ENCODE measurements around the gene TNNT3.

Gene TNNT3

DNA sequence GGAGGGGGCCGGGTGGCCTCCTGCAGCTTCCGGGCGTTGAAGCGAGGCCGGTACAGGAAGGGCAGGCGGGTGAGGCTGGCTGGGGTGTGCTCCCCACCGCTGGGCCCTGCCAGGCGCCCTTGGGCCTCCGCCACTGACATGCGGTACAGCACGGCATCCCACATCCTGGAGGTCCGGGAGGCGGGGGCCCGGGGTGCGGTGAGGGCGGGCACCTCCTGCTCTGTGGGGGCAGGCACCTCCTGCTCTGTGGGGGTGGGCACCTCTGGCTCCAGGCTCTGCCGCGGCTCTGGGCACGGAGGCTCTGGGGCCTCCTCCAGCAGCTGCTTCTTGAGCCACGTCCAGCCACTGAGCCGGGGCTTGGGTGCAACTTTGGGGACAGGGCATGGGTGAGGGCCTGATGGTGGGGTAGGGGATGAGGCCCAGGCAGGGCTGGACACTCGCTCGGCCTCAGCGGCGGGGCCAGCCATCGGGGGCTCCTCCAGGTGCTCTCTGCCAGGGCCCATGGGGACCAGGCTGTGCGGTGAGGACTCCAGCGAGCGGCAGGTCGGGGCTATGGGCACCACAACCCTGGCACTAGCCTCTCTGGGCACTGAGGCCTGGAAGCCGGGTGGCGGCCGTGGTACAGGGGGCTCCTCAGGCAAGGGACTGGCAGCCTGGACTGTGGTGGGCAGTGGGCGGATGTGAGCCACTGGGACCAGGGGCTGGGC, 30.1 kb upstream of the TNNT3 start:
- ATAC-seq (ENCODE audit: insufficient read depth, low read depth) (peak; percentile 96), DNase-seq (peak; percentile 95)
- peaks cover 7% of the 10 kb centered on the region; the same call in 1 of the 2 replicates for H3K79me2 ChIP-seq (ENCODE audit: insufficient read depth, low read length)
- no peaks in the 10 kb centered on the region for H3K27me3 ChIP-seq (ENCODE audit: insufficient read depth, low read length, poor library complexity)
- H3K27ac ChIP-seq (ENCODE audit: low read length): peak overlapping the region; percentile 90
- peak overlapping the region; percentile 83 for H3K4me2 ChIP-seq (ENCODE audit: insufficient read depth, low read length)
- H2AFZ ChIP-seq (ENCODE audit: low read depth, low read length): peak overlapping the region; percentile 59; the same call in 1 of the 2 replicates
- H3K4me1 ChIP-seq (ENCODE audit: insufficient read depth, low read length): peaks cover 41% of the 10 kb centered on the region
- H3K4me3 ChIP-seq (ENCODE audit: low read depth in 1 of 2, low read length in 2 of 2): peak overlapping the region; percentile 3 to 59; a peak in 3 of 4 replicates
- H3K9ac ChIP-seq (ENCODE audit: low read depth, low read length): peak overlapping the region; percentile 69
- H3K36me3 ChIP-seq (ENCODE audit: insufficient read depth, low read length): no peaks in the 10 kb centered on the region; the same call in 1 of the 2 replicates
- H4K20me1 ChIP-seq (ENCODE audit: insufficient read depth, low read length): no peaks in the 10 kb centered on the region
- no peak for TF ChIP-seq EZH2 (IDR thresholded peaks at IDR 0.05; ENCODE audit: borderline replicate concordance, low read depth, low read length, severe bottlenecking)
- TF ChIP-seq, protein P1, sequence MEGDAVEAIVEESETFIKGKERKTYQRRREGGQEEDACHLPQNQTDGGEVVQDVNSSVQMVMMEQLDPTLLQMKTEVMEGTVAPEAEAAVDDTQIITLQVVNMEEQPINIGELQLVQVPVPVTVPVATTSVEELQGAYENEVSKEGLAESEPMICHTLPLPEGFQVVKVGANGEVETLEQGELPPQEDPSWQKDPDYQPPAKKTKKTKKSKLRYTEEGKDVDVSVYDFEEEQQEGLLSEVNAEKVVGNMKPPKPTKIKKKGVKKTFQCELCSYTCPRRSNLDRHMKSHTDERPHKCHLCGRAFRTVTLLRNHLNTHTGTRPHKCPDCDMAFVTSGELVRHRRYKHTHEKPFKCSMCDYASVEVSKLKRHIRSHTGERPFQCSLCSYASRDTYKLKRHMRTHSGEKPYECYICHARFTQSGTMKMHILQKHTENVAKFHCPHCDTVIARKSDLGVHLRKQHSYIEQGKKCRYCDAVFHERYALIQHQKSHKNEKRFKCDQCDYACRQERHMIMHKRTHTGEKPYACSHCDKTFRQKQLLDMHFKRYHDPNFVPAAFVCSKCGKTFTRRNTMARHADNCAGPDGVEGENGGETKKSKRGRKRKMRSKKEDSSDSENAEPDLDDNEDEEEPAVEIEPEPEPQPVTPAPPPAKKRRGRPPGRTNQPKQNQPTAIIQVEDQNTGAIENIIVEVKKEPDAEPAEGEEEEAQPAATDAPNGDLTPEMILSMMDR (IDR thresholded peaks at IDR 0.05; ENCODE audit: borderline replicate concordance, extremely low read depth, low read length, poor library complexity, severe bottlenecking): no peak
- no peaks in the 10 kb centered on the region for H3K9me3 ChIP-seq (ENCODE audit: insufficient read depth, low read length, severe bottlenecking)

DNA sequence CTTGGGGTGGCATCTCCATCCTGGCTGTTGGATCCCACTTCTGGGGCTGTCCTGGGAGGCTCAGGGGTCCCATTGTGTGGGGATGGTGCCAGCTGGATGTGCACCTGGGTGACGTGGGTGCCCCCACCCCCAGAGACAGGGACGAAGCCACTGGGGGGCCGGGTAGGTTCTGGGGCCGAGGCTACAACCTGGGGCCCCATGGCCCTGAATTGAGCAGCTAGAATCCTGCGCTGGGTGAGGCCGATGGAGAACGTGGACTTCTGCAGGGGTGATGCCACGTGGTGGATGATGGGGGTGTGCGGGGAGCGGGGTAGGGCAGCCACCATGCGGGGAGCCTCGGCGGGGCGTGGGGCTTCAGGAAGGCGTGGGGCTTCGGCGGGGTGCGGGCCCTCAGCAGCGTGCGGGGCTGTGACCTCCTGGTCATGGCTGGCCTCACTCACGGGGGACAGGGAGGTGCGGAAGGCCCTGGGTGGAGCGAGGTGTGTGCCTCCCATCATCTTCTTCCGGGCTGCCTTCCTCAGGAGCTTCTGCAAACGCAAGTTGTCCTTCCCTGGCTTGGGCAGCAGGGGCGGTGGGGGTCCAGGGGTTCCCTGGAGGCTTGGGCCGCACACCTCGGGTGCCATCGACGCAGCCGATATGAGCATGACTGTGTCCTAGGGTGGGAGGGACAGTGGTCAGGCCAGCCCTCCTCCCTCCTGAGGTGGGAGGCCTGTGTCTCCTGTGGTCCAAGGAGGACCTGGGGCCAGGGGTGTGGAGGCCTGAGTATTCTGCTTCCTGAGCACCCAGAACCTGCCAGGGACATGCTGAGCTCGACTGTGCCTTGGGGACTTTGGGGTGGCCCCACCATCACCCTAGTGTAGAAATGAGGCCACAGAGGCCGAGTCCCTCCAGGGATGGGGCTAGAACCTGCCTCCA, 29.3 kb upstream of the TNNT3 start:
- peak overlapping the region; percentile 69 for H3K9ac ChIP-seq (ENCODE audit: low read depth, low read length)
- peak overlapping the region; percentile 3 to 59; a peak in 3 of 4 replicates for H3K4me3 ChIP-seq (ENCODE audit: low read depth in 1 of 2, low read length in 2 of 2)
- no peaks in the 10 kb centered on the region for H4K20me1 ChIP-seq (ENCODE audit: insufficient read depth, low read length)
- no peak overlapping the region for H2AFZ ChIP-seq (ENCODE audit: low read depth, low read length)
- peak overlapping the region; percentile 83 for H3K4me2 ChIP-seq (ENCODE audit: insufficient read depth, low read length)
- H3K9me3 ChIP-seq (ENCODE audit: insufficient read depth, low read length, severe bottlenecking): no peaks in the 10 kb centered on the region
- peak overlapping the region; percentile 90 for H3K27ac ChIP-seq (ENCODE audit: low read length)
- H3K36me3 ChIP-seq (ENCODE audit: insufficient read depth, low read length): no peaks in the 10 kb centered on the region; the same call in 1 of the 2 replicates
- TF ChIP-seq, protein P1 (IDR thresholded peaks at IDR 0.05; ENCODE audit: borderline replicate concordance, extremely low read depth, low read length, poor library complexity, severe bottlenecking): no peak
- no peak for TF ChIP-seq EZH2 (IDR thresholded peaks at IDR 0.05; ENCODE audit: borderline replicate concordance, low read depth, low read length, severe bottlenecking)
- H3K4me1 ChIP-seq (ENCODE audit: insufficient read depth, low read length): peaks cover 41% of the 10 kb centered on the region
- peaks cover 7% of the 10 kb centered on the region; the same call in 1 of the 2 replicates for H3K79me2 ChIP-seq (ENCODE audit: insufficient read depth, low read length)
- ATAC-seq (ENCODE audit: insufficient read depth, low read depth) (no peak), DNase-seq (no peak)
- no peaks in the 10 kb centered on the region for H3K27me3 ChIP-seq (ENCODE audit: insufficient read depth, low read length, poor library complexity)

DNA sequence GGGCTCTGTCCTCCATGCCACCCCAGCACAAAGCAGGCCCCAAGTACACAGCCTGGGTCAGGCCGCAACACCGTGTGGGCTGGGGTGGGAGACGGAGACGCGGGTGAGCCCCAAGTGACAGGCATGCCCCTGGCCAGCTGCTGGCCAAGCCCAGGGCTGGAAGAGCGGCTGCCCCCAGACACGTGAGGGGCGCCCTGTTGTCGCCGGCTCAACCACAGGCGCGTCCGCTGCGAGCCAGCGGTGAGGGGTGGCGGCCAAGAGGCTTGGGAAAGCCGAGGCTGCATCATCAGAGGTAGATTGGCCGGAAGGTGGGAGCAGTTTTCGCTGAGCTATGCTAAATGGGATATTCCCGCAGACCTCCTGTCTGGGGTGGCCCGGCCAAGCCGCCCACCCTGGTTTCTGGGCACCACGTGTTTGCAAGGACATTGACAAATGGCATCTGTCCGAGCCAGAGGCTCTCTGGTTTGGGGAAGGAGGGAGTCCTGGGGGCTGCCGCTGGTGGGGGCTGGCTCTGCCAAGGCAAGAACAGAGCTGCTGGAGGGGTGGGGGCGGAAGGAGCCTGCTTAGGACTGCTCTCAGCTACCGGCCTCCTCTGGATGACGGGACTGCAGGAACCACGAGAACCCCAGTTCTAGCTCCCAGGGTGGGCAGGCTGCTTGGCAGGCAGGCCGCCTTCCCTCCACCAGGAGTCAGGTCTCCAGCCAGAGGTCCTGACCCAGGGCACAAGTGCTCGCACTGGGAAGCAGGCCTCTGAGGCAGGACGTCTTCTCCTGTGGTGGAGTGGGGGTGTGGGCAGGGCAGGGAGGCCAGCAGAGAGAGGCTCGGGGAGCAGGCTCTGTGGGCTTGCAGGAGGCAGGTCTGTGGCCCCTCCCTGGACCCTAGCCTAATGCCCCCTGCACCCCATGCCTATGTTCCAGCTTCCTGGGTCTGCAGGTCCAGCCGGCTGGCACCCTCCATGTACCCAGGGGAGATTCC, 28.4 kb upstream of the TNNT3 start:
- no peak for TF ChIP-seq EZH2 (IDR thresholded peaks at IDR 0.05; ENCODE audit: borderline replicate concordance, low read depth, low read length, severe bottlenecking)
- TF ChIP-seq, protein P1 (IDR thresholded peaks at IDR 0.05; ENCODE audit: borderline replicate concordance, extremely low read depth, low read length, poor library complexity, severe bottlenecking): no peak
- no peak for ATAC-seq (ENCODE audit: insufficient read depth, low read depth)
- no peak for DNase-seq
- H3K9ac ChIP-seq (ENCODE audit: low read depth, low read length): peak overlapping the region; percentile 69
- H3K27me3 ChIP-seq (ENCODE audit: insufficient read depth, low read length, poor library complexity): no peaks in the 10 kb centered on the region
- H3K27ac ChIP-seq (ENCODE audit: low read length): peak overlapping the region; percentile 90; the same call in 1 of the 2 replicates
- no peak overlapping the region for H2AFZ ChIP-seq (ENCODE audit: low read depth, low read length)
- H3K4me2 ChIP-seq (ENCODE audit: insufficient read depth, low read length): peak overlapping the region; percentile 83
- no peaks in the 10 kb centered on the region; the same call in 1 of the 2 replicates for H3K36me3 ChIP-seq (ENCODE audit: insufficient read depth, low read length)
- H3K79me2 ChIP-seq (ENCODE audit: insufficient read depth, low read length): peaks cover 7% of the 10 kb centered on the region; the same call in 1 of the 2 replicates
- H3K4me1 ChIP-seq (ENCODE audit: insufficient read depth, low read length): peaks cover 41% of the 10 kb centered on the region
- H4K20me1 ChIP-seq (ENCODE audit: insufficient read depth, low read length): no peaks in the 10 kb centered on the region
- peak overlapping the region in 1 of 2 experiments; percentile 59; a peak in 1 of 4 replicates for H3K4me3 ChIP-seq (ENCODE audit: low read depth in 1 of 2, low read length in 2 of 2)
- no peaks in the 10 kb centered on the region for H3K9me3 ChIP-seq (ENCODE audit: insufficient read depth, low read length, severe bottlenecking)

Data from DND-41 (cell line).